IPS-18a (cell line): ENCODE data around the gene ZDHHC14.
"Not testable (repeated sequence)": the region's sequence is repeated elsewhere in the genome, so short reads cannot be mapped to it uniquely, and the experiment has no call there.

Experiments used
- H3K27ac ChIP-seq: one replicate; pipeline ENCODE4 v1.5.1; 2013; ENCODE audit warnings: low read length
- H3K27me3 ChIP-seq: one replicate; pipeline ENCODE4 v1.6.1; 2013; ENCODE audit warnings: mild to moderate bottlenecking, low read length; ENCODE audit not compliant: control insufficient read depth, insufficient read depth
- H3K36me3 ChIP-seq: one replicate; pipeline ENCODE4 v1.6.1; 2013; ENCODE audit warnings: low read depth, low read length; ENCODE audit not compliant: control insufficient read depth
- H3K4me1 ChIP-seq: one replicate; pipeline ENCODE4 v1.6.1; 2013; ENCODE audit warnings: low read depth, low read length; ENCODE audit not compliant: control insufficient read depth
- H3K4me3 ChIP-seq: one replicate; pipeline ENCODE4 v1.5.1; 2013; ENCODE audit warnings: low read length
- H3K9ac ChIP-seq: one replicate; pipeline ENCODE4 v1.6.1; 2013; ENCODE audit warnings: mild to moderate bottlenecking, low read length, moderate library complexity
- H3K9me3 ChIP-seq: one replicate; pipeline ENCODE4 v1.6.1; 2013; ENCODE audit warnings: low read depth, low read length; ENCODE audit not compliant: control insufficient read depth

The ZDHHC14 gene

DNA sequence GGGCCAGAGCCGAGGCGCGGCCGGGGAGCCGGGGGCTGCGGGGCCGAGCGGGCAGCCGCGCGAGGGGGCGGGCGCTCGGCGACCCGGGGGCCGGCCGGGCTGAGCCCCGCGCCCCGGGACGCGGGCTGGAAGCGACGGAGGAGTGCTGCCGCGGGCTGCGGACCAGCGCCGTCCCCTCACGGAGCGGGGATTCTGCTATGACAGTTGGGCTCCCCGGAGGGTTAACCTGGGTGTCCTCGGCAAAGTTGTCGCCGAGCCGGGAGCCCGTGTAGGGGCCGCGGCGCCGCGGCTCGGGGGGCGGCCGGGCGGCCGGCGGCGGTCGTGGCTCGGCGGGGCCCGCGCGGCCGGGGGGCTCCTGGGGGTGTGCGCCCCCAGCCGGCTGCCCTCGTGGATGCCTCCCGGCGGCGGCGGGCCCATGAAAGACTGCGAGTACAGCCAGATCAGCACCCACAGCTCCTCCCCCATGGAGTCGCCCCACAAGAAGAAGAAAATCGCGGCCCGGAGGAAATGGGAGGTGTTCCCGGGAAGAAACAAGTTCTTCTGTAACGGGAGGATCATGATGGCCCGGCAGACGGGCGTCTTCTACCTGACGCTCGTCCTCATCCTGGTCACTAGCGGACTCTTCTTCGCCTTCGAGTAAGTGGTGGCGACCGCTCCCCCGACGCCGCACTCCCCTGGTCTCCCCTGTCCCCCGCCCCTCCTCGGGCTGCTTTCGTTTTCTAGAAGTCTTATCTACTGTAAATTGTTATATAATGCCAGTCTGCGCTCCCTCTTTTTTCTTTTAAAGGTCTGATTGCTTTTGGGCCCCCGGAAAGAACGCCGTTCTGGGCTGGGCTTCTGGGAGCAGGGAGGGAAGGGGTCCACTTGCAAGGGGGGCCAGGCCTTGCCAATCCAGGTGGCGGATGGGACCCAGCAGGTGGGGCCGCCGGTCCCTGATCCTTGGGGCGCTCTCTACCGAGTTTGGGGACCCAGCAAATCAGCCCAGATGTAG lies 936 bp downstream of the ZDHHC14 start:
- Histone ChIP-seq H3K36me3 (no peaks in the 10 kb centered on the region), H3K9ac (no peak overlapping the region), H3K27me3 (peaks cover 22% of the 10 kb centered on the region), H3K4me3 (peak overlapping the region; percentile 56), H3K27ac (no peak overlapping the region), H3K4me1 (peaks cover 9% of the 10 kb centered on the region), H3K9me3 (no peaks in the 10 kb centered on the region)

DNA sequence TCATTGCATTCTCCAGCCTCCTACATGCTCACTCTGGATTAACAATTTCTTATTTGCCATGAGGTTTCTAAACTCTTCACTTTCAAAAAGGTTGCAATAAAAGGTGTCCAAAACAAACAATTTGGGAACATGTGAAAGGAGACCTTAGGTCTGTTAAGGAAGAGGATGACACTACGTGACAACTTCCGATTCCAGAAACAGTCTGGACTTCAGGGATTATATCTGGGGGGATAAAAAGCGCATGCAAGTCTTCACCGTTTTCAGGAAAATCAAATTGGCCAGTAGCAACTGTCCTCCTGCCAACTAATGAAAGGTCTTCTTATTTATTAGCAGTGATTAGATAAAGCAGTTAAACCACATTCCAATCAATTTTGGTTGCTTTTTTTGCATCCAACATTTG lies 1.8 kb downstream of the ZDHHC14 start:
- Histone ChIP-seq H3K4me1 (peaks cover 9% of the 10 kb centered on the region), H3K9ac (no peak overlapping the region), H3K9me3 (no peaks in the 10 kb centered on the region), H3K36me3 (no peaks in the 10 kb centered on the region), H3K4me3 (peak overlapping the region; percentile 56), H3K27me3 (peaks cover 22% of the 10 kb centered on the region), H3K27ac (no peak overlapping the region)

DNA sequence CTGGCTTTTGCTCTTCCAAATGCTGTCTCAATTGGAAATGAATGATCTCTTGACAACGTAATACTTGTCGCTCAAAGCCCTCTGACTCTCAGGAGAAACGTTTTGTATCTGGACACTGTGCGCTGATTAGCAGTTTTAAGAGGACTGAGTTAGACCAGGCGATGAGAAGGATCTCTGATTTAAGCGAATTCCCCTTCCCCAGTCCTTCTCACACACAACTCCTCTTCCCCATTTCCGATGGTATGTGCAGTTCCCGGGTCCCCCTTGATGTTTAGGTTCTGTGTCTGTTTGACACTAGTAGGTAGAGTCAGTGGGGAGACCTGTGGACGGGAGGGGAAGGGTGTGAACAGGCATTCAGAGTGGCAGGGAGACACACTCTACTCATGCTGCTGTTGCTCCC lies 2.5 kb downstream of the ZDHHC14 start:
- H3K9me3 ChIP-seq = no peaks in the 10 kb centered on the region
- H3K27me3 ChIP-seq = peaks cover 22% of the 10 kb centered on the region
- H3K4me3 ChIP-seq = no peak overlapping the region
- no peak overlapping the region for H3K27ac ChIP-seq
- no peaks in the 10 kb centered on the region for H3K36me3 ChIP-seq
- H3K9ac ChIP-seq = no peak overlapping the region
- H3K4me1 ChIP-seq = peaks cover 9% of the 10 kb centered on the region

DNA sequence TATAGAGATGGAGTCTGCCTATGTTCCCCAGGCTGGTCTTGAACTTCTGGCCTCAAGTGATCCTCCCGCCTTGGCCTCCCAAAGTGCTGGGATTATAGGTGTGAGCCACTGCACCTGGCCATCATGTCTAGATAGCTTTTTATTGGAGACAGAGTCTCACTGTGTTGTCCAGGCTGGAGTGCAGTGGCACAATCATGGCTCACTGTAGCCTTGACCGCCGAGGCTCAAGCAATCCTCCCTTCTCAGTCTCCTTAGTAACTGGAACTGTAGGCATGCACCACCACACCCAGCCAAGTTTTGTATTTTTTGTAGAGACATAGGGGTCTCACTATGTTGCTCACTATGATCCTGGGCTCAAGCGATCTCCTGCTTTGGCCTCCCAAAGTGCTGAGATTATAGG lies 4.0 kb downstream of the ZDHHC14 start:
- H3K27me3 ChIP-seq = peaks cover 22% of the 10 kb centered on the region
- H3K9ac ChIP-seq, H3K36me3 ChIP-seq, H3K9me3 ChIP-seq, H3K4me1 ChIP-seq, H3K4me3 ChIP-seq, H3K27ac ChIP-seq: not testable (repeated sequence)

DNA sequence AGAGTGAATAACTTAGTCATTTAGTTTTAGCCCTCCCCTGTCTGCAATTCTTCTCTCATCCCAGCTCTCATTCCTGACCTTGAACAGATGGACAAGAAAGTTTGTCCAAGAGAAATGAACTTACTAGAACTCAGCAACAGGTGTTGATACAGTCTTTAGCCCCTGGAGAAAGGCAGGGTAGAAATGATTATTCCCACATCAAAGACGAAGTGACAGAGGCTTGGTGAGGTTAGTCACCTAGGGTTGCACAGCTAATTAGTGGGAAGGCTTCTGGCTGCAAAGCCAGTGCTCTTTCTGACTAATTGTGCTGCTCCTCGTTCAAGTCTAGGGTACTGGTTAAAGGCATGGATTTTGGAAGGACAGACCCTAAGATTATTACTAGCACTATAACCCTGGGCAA lies 4.5 kb downstream of the ZDHHC14 start:
- Histone ChIP-seq H3K4me1 (peaks cover 9% of the 10 kb centered on the region), H3K27ac (no peak overlapping the region), H3K9ac (no peak overlapping the region), H3K9me3 (peaks cover 6% of the 10 kb centered on the region), H3K4me3 (no peak overlapping the region), H3K36me3 (no peaks in the 10 kb centered on the region), H3K27me3 (peaks cover 22% of the 10 kb centered on the region)

DNA sequence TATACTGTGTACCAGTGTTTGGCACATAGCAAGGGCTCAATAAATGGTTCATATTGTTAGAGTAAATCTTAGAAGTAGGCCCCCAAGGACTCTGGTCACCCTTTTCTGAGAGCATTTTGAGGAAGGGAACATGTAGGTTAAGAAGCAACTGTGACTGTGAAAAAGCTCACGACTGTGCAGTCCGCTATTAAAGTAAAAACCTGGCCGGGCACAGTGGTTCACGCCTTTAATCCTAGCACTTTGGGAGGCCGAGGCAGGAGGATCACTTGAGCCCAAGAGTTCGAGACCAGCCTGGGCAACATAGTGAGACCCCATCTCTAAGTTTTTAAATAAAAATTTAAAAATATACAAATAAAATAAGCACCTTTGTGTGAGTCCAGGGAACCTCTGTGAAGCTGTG lies 5.0 kb downstream of the ZDHHC14 start:
- Histone ChIP-seq H3K4me3 (no peak overlapping the region), H3K27ac (no peak overlapping the region), H3K36me3 (no peaks in the 10 kb centered on the region), H3K27me3 (peaks cover 22% of the 10 kb centered on the region), H3K9me3 (peaks cover 11% of the 10 kb centered on the region), H3K4me1 (peaks cover 9% of the 10 kb centered on the region), H3K9ac (no peak overlapping the region)

DNA sequence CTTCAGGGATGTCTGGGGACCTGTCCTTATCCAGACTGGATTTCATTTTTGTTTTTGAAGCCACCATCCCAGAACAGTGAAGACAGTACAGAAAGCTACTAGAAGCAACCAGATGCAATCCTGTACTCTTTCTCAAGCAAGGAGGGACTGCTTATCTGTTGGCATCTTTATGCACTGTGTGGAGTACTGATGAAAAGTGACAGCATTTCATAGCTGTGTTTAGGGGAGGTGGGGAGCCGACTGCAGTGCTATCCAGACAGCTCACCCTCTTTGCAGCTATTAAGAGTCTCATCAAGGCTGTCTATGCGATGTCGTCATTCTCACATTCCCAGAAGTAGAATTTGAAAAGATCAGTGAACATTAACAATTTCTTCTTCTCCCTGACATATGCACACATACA lies 5.5 kb downstream of the ZDHHC14 start:
- no peak overlapping the region for H3K9ac ChIP-seq
- H3K36me3 ChIP-seq = no peaks in the 10 kb centered on the region
- no peak overlapping the region for H3K27ac ChIP-seq
- H3K27me3 ChIP-seq = peaks cover 22% of the 10 kb centered on the region
- H3K4me3 ChIP-seq = no peak overlapping the region
- H3K9me3 ChIP-seq = peaks cover 14% of the 10 kb centered on the region
- peaks cover 9% of the 10 kb centered on the region for H3K4me1 ChIP-seq

DNA sequence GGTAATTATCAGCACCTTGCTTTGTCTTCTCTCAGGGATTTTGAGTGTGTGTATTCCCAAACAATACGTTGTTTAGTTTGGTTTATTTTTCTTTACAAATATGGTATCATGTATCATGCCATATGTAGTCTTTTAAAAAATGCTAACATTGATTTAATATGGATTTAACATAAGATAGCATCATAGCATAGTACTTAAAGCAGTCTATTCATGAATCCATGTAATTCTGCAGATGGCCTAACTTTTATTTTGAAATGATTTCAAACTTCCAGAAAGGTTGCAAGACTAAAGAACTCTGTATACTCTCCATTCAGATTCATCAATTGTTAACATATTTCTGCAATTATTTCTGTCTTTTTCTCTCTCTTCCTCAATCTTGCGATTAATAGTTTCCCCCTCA lies 7.9 kb downstream of the ZDHHC14 start:
- Histone ChIP-seq H3K27me3 (peaks cover 2% of the 10 kb centered on the region), H3K9ac (no peak overlapping the region), H3K4me3 (no peak overlapping the region), H3K27ac (no peak overlapping the region), H3K9me3 (peaks cover 14% of the 10 kb centered on the region), H3K4me1 (no peaks in the 10 kb centered on the region), H3K36me3 (no peaks in the 10 kb centered on the region)

DNA sequence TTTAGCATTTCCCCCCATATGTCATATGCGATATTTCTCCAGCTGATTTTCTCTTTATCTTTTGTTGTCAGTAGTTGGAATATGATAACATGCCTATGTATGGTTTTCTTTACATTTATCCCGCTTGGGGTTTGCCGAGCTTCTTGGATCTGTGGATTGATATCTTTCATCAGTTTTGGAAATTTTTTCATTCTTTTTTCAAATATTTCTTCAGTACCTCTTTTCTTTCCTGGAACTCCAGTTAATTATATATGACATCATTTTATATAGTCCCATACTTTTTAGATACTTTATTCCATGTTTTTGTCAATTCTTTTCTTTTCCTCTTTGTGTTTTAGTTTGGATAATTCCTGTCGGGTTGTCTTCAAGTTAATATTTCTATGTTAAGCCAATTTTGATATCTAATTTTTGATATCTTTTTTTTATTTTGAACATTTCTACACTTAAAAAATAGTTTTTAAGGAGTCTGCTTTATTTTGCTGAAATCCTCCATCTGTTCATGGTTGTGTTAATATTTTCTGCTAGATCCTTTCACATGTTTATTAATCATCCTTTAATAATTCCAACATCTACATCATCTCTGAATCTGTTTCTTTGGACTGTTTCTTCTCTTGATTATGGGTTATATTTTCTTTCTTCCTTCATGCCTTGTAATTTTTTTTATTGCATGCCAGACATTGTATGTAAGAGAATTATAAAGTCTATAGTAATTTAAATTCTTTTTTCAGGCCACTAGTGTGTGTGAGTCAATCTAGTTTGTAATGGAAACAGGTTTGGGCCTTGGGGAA lies 9.5 kb downstream of the ZDHHC14 start:
- H3K9me3 ChIP-seq = peaks cover 14% of the 10 kb centered on the region
- H3K36me3 ChIP-seq = no peaks in the 10 kb centered on the region
- H3K4me1 ChIP-seq = no peaks in the 10 kb centered on the region
- no peak overlapping the region for H3K4me3 ChIP-seq
- H3K27me3 ChIP-seq = no peaks in the 10 kb centered on the region
- H3K9ac ChIP-seq = no peak overlapping the region
- no peak overlapping the region for H3K27ac ChIP-seq

DNA sequence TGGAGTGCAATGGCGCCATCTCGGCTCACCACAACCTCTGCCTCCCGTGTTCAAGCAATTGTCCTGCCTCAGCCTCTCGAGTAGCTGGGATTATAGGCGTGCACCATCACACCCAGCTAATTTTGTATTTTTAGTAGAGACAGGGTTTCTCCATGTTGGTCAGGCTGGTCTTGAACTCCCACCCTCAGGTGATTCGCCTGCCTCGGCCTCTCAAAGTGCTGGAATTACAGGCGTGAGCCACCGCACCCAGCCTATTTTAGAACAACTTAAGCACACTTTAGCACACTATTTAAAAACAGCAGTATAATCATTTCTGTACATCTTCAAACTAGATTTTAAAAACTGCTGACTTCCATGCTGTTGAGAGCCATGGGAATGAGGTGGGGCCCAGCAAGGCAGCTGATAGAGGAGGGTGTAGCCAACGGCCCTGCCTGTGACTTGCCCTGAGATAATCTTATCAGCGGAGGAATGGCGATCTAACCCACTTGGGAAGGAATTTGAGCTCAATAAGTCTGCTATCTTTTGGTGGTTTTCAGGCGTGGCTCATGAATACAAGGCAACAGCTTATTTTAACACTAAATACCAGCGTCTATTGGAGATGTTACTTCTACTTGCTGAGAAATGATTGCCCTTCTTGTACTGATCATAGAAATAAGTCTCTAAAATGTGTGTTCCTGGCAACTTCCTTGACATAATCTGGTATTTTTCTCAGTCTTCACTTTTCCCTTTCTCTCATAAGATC lies 12.1 kb downstream of the ZDHHC14 start:
- Histone ChIP-seq H3K4me3 (no peak overlapping the region), H3K9me3 (peaks cover 14% of the 10 kb centered on the region), H3K4me1 (peaks cover under 1% of the 10 kb centered on the region), H3K27me3 (no peaks in the 10 kb centered on the region), H3K36me3 (no peaks in the 10 kb centered on the region), H3K9ac (no peak overlapping the region), H3K27ac (no peak overlapping the region)

DNA sequence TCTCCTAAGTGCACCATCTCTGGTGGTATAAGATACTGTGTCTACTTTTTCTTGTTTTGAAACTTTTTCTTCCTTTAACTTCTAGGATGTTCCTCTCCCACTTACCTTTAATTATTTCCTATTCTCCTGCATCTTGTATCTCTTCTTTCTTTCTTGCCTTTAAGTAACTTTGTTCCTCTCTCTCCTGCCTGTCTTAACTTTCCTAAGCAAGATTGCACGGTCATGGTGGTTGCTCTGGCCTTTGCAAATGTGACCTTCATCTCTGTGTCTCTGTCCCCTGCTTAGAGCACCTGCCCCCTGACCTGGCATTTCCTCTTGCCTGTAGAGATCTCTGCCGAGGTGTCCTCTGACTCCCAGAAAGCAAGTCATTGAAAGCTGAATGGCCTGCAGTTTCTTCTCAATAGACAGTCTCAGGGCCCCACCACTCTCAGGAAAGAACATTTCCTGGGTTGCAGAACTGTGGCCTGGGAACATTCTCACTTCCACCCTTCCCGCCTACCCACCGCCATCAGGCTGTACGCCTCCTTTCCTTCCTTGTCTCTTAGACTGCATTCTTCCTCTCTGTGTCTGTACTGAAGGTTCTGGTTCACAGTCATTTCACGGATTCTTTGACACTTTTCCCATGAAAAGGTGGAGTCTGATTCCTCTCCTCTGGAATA lies 12.8 kb downstream of the ZDHHC14 start:
- Histone ChIP-seq H3K9ac (no peak overlapping the region), H3K27me3 (no peaks in the 10 kb centered on the region), H3K36me3 (no peaks in the 10 kb centered on the region), H3K4me3 (no peak overlapping the region), H3K9me3 (peaks cover 14% of the 10 kb centered on the region), H3K27ac (no peak overlapping the region), H3K4me1 (peaks cover 6% of the 10 kb centered on the region)
